Liver (tissue), 9 donors: Measurements from ENCODE around the gene PINLYP. TPM values are rescaled to one million over a fixed set of nuclear protein-coding genes. Genes with fewer than 3 reads are reported as not detected.

Experiments used
- DNase-seq: peaks from one replicate; pipeline ENCODE4 v3.0.0-alpha.2; 2017; ENCODE audit warnings: low spot score
- H3K27ac ChIP-seq, 2 donors: one replicate each; pipeline ENCODE4 v1.7.0; 2013; ENCODE audit warnings: inconsistent platforms in 2 of 2, low read length in 2 of 2, control low read depth in 1 of 2, low read depth in 1 of 2, mild to moderate bottlenecking in 1 of 2
- H3K27me3 ChIP-seq, 4 donors: one replicate each; pipeline versions ENCODE4 v1.6.1 to v1.7.0; 2013; ENCODE audit warnings: low read length in 3 of 4, inconsistent platforms in 1 of 4, mild to moderate bottlenecking in 1 of 4, moderate library complexity in 1 of 4; ENCODE audit not compliant: control insufficient read depth in 4 of 4, insufficient read depth in 4 of 4
- H3K36me3 ChIP-seq, 4 donors: one replicate each; pipeline versions ENCODE4 v1.6.1 to v1.7.0; 2013; ENCODE audit warnings: low read length in 3 of 4, mild to moderate bottlenecking in 3 of 4, low read depth in 1 of 4, moderate library complexity in 1 of 4; ENCODE audit not compliant: control insufficient read depth in 4 of 4, insufficient read depth in 3 of 4
- H3K4me1 ChIP-seq, 4 donors: one replicate each; pipeline versions ENCODE4 v1.6.1 to v1.7.0; 2013; ENCODE audit warnings: low read length in 3 of 4, mild to moderate bottlenecking in 3 of 4, moderate library complexity in 1 of 4; ENCODE audit not compliant: control insufficient read depth in 4 of 4, insufficient read depth in 4 of 4
- H3K4me3 ChIP-seq, 3 donors: one replicate each; pipeline versions ENCODE4 v1.6.1 to v1.7.0; 2013; ENCODE audit warnings: low read length in 3 of 3, control low read depth in 1 of 3, low read depth in 1 of 3, mild to moderate bottlenecking in 1 of 3
- H3K9ac ChIP-seq, 2 donors: one replicate each; pipeline ENCODE4 v1.7.0; 2013; ENCODE audit warnings: low read length in 2 of 2, mild to moderate bottlenecking in 2 of 2, moderate library complexity in 2 of 2, control low read depth in 1 of 2, low read depth in 1 of 2
- H3K9me3 ChIP-seq, 4 donors: one replicate each; pipeline versions ENCODE4 v1.6.1 to v1.7.0; 2013; ENCODE audit warnings: low read length in 3 of 4; ENCODE audit not compliant: control insufficient read depth in 4 of 4
- EGR1 ChIP-seq, 2 donors: IDR thresholded peaks; 2 replicates each; pipeline ENCODE4 v1.6.1; 2016 to 2018; ENCODE audit warnings: antibody characterized with exemption in 2 of 2, low read depth in 2 of 2
- FOXA2 ChIP-seq: IDR thresholded peaks from 2 replicates; pipeline ENCODE4 v1.6.1; 2016; ENCODE audit warnings: antibody characterized with exemption
- GABPA ChIP-seq, 2 donors: IDR thresholded peaks in 1 of 2; conservative IDR thresholded peaks in 1 of 2; 2 replicates each; pipeline ENCODE4 v1.6.1; 2016; ENCODE audit warnings: antibody characterized with exemption in 2 of 2, mild to moderate bottlenecking in 1 of 2, moderate library complexity in 1 of 2
- HNF4A ChIP-seq, 2 donors: conservative IDR thresholded peaks; 2 replicates each; pipeline ENCODE4 v1.6.1; 2016; ENCODE audit warnings: antibody characterized with exemption in 2 of 2, mild to moderate bottlenecking in 2 of 2
- NR2F2 ChIP-seq: IDR thresholded peaks from 2 replicates; pipeline ENCODE4 v1.6.1; 2016; ENCODE audit warnings: antibody characterized with exemption
- RAD21 ChIP-seq, 2 donors: IDR thresholded peaks; 2 replicates each; pipeline ENCODE4 v1.6.1; 2016; ENCODE audit warnings: antibody characterized with exemption in 2 of 2, mild to moderate bottlenecking in 2 of 2
- SP1 ChIP-seq: IDR thresholded peaks from 2 replicates; pipeline ENCODE4 v1.6.1; 2018; ENCODE audit warnings: antibody characterized with exemption, mild to moderate bottlenecking
- YY1 ChIP-seq: IDR thresholded peaks from 2 replicates; pipeline ENCODE4 v1.6.1; 2016; ENCODE audit warnings: antibody characterized with exemption, mild to moderate bottlenecking
- ZBTB33 ChIP-seq: IDR thresholded peaks from 2 replicates; pipeline ENCODE4 v1.6.1; 2016; ENCODE audit warnings: antibody characterized with exemption
- WGBS: extraction: QIAGEN DNeasy Blood & Tissue Kit; methylation state at CpG from one replicate; pipeline ENCODE4 v1.1.7; 2013; 5-methylcytosine and 5-hydroxymethylcytosine counted together
- polyA plus RNA-seq, 2 donors: library from polyadenylated mRNA; stranded (reverse) in 1 of 2; unstranded in 1 of 2; fragments of 200-250 nt in 1 of 2; fragments of >200 nt in 1 of 2; fragmentation: Nextera tagmentation in 1 of 2; extraction: Ambion mirVana in 1 of 2; gene quantifications; one replicate each; pipeline versions ENCODE4 v1.2.1 to v1.2.3, GENCODE V29; 2013 to 2015
- total RNA-seq, 2 donors: library from RNA; depleted of rRNA; stranded (reverse); fragments of >200 nt; gene quantifications; one replicate each; pipeline ENCODE4 v1.2.3, GENCODE V29; 2014
- donor health status: healthy.
- donor health status: healthy.
- donor health status: healthy.
- donor health status: healthy.
- donor health status: healthy.

The PINLYP gene
- total and polyA plus RNA-seq, 4 donors = 0.42 to 4.3 (median 0.57) TPM

- H3K4me3 ChIP-seq = no peak overlapping the region
- H3K36me3 ChIP-seq = no peaks in the 10 kb centered on the region
- H3K4me1 ChIP-seq = peaks cover 0 to 16% (median 11%) of the 10 kb centered on the region in 4 donors
- WGBS = 80% methylated on average over 1 of the region's 1 CpG
- no peak for TF ChIP-seq YY1
- no peak for TF ChIP-seq HNF4A (conservative IDR thresholded peaks at IDR 0.05)
- no peak for TF ChIP-seq FOXA2
- TF ChIP-seq SP1 = no peak
- no peak for TF ChIP-seq EGR1 (IDR thresholded peaks at IDR 0.05; ENCODE audit: low read depth in 2 of 2)
- no peak for TF ChIP-seq GABPA (IDR thresholded peaks at IDR 0.05 in 1 of 2, conservative IDR thresholded peaks at IDR 0.05 in 1 of 2)
- H3K9me3 ChIP-seq = no peaks in the 10 kb centered on the region
- no peak for DNase-seq
- H3K27ac ChIP-seq = no peak overlapping the region
- H3K9ac ChIP-seq = no peak overlapping the region
- no peaks in the 10 kb centered on the region for H3K27me3 ChIP-seq
Measured at GRCh38 chr19:43622956-43623355, 47.4 kb downstream of the PINLYP start.

- no peak for DNase-seq
- no peaks in the 10 kb centered on the region for H3K9me3 ChIP-seq
- WGBS = 88% methylated on average over 35 of the region's 35 CpGs
- no peaks in the 10 kb centered on the region for H3K27me3 ChIP-seq
- TF ChIP-seq YY1 = no peak
- TF ChIP-seq GABPA (IDR thresholded peaks at IDR 0.05 in 1 of 2, conservative IDR thresholded peaks at IDR 0.05 in 1 of 2) = no peak
- TF ChIP-seq NR2F2 = no peak
- TF ChIP-seq ZBTB33 = no peak
- H3K4me3 ChIP-seq = no peak overlapping the region
- H3K4me1 ChIP-seq = peaks cover 0 to 9% (median 7%) of the 10 kb centered on the region in 4 donors
- no peak overlapping the region for H3K27ac ChIP-seq
- no peaks in the 10 kb centered on the region for H3K36me3 ChIP-seq
- no peak overlapping the region for H3K9ac ChIP-seq
Measured at GRCh38 chr19:43623889-43624670, 48.5 kb downstream of the PINLYP start.

GRCh38 chr19:43624933-43625332 lies 49.3 kb downstream of the PINLYP start:
- Histone ChIP-seq H3K4me3 (no peak overlapping the region), H3K9me3 (no peaks in the 10 kb centered on the region), H3K4me1 (peaks cover 0 to 6% (median 5%) of the 10 kb centered on the region in 4 donors), H3K36me3 (no peaks in the 10 kb centered on the region), H3K27ac (no peak overlapping the region), H3K9ac (no peak overlapping the region), H3K27me3 (no peaks in the 10 kb centered on the region)
- peak; percentile 91 for DNase-seq
- TF ChIP-seq RAD21 (IDR thresholded peaks at IDR 0.05) = peak in 1 of 2 donors; percentile 19
- TF ChIP-seq ZBTB33 = no peak
- WGBS = 31% methylated on average over 30 of the region's 30 CpGs
